H1 (cell line): ENCODE data around the gene RELA. TPM values are rescaled to one million over a fixed set of nuclear protein-coding genes. Genes with fewer than 3 reads are reported as not detected.

ENCODE experiments used
- EGR1 ChIP-seq: IDR thresholded peaks from 2 replicates; pipeline ENCODE4 v1.6.1; 2011; ENCODE audit warnings: low read depth, low read length, borderline replicate concordance
- NANOG ChIP-seq: IDR thresholded peaks from 2 replicates; pipeline ENCODE4 v1.6.1; 2011; ENCODE audit warnings: low read length, low read depth, mild to moderate bottlenecking, inconsistent platforms; ENCODE audit not compliant: insufficient read depth, poor library complexity, severe bottlenecking
- NRF1 ChIP-seq: IDR thresholded peaks from 2 replicates; pipeline ENCODE4 v1.6.1; 2011; ENCODE audit warnings: mild to moderate bottlenecking, low read depth, low read length, improper control_type of control experiment
- RAD21 ChIP-seq, 2 experiments: IDR thresholded peaks in 1 of 2; conservative IDR thresholded peaks in 1 of 2; 2 replicates each; pipeline ENCODE4 v1.6.1; 2011; ENCODE audit warnings: low read depth in 2 of 2, low read length in 2 of 2, improper control_type of control experiment in 1 of 2, inconsistent platforms in 1 of 2, mild to moderate bottlenecking in 1 of 2, moderate library complexity in 1 of 2
- RBBP5 ChIP-seq: IDR thresholded peaks from 2 replicates; pipeline ENCODE4 v1.7.1; 2012; ENCODE audit warnings: low read depth, mild to moderate bottlenecking, inconsistent platforms, low read length, moderate library complexity, borderline replicate concordance
- SIX5 ChIP-seq: IDR thresholded peaks from 2 replicates; pipeline ENCODE4 v1.6.1; 2011; ENCODE audit warnings: mild to moderate bottlenecking, low read depth, low read length
- SP1 ChIP-seq: IDR thresholded peaks from 2 replicates; pipeline ENCODE4 v1.6.1; 2011; ENCODE audit warnings: low read depth, low read length
- polyA plus RNA-seq, 7 experiments: library from polyadenylated mRNA; depleted of rRNA in 3 of 7; stranded (reverse) in 5 of 7; unstranded in 2 of 7; fragments of >200 nt in 5 of 7; fragments of 200-250 nt in 2 of 7; gene quantifications; 1 replicate in 5 of 7; 2 replicates in 1 of 7; 4 replicates in 1 of 7; pipeline versions ENCODE4 v1.2.1 to v1.2.3, GENCODE V29; 2011 to 2013; ENCODE audit warnings: missing spikeins in 2 of 7, mixed read lengths in 2 of 7
- total RNA-seq: library from RNA; stranded (reverse); fragmentation: NEBNext Ultra II Directional; extraction: Animal tissue kit (Norgen Biotek cat#: 25700); gene quantifications from 2 replicates; pipeline ENCODE4 v1.2.1, GENCODE V29; 2021
- TF ChIP-seq, protein P1 (sequence below): fragments of 300-600 bp; sonication (generic); IDR thresholded peaks from 2 replicates; pipeline ENCODE4 v1.7.1; 2012; ENCODE audit warnings: low read length, moderate library complexity, mild to moderate bottlenecking, inconsistent platforms; ENCODE audit not compliant: insufficient replicate concordance
- TF ChIP-seq, protein P2 (sequence below): IDR thresholded peaks from 2 replicates; pipeline ENCODE4 v1.6.1; 2011; ENCODE audit warnings: low read length, improper control_type of control experiment

RELA gene
- total and polyA plus RNA-seq, 2 of the 8 experiments (the other 6 are each of a cell fraction or from before 2014, with no cell fraction given) = 21.9 to 27.5 TPM

DNA sequence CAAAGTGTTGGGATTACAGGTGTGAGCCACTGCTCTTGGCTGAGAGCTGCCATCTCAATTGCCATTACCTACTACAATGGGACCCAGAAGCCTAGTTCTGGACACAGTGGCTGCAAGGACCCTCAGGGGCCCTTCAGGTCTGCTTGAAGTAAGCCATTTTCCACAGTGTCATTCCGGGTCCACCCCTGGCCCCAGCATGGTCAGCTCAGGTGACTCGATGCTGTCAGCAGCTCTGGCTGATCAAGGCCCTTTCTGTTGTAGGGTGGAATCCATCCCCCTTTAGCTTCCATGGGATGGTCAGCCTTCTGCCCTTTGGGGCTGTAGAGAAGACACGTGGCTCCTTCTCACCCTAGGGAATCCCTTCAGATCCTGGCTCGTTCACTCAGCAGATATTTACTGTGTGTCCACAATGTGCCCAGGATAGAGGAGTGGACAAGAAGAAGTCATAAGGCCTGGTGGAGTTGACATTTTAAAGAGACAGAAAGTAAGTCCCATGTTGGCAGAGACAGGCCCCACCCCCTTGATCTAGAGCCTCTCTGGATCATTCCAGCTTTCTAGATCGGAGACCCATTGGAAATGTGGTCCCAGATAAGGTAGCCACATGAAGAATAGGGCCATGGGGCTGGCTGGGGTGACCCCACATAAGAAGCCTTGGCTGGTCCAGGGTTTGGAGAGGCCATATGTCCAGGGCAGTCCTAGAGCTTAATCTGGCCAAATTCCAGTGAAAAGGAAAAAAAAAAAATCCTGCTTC is 34.3 kb upstream of the RELA start (continued):
- TF ChIP-seq, protein P1, sequence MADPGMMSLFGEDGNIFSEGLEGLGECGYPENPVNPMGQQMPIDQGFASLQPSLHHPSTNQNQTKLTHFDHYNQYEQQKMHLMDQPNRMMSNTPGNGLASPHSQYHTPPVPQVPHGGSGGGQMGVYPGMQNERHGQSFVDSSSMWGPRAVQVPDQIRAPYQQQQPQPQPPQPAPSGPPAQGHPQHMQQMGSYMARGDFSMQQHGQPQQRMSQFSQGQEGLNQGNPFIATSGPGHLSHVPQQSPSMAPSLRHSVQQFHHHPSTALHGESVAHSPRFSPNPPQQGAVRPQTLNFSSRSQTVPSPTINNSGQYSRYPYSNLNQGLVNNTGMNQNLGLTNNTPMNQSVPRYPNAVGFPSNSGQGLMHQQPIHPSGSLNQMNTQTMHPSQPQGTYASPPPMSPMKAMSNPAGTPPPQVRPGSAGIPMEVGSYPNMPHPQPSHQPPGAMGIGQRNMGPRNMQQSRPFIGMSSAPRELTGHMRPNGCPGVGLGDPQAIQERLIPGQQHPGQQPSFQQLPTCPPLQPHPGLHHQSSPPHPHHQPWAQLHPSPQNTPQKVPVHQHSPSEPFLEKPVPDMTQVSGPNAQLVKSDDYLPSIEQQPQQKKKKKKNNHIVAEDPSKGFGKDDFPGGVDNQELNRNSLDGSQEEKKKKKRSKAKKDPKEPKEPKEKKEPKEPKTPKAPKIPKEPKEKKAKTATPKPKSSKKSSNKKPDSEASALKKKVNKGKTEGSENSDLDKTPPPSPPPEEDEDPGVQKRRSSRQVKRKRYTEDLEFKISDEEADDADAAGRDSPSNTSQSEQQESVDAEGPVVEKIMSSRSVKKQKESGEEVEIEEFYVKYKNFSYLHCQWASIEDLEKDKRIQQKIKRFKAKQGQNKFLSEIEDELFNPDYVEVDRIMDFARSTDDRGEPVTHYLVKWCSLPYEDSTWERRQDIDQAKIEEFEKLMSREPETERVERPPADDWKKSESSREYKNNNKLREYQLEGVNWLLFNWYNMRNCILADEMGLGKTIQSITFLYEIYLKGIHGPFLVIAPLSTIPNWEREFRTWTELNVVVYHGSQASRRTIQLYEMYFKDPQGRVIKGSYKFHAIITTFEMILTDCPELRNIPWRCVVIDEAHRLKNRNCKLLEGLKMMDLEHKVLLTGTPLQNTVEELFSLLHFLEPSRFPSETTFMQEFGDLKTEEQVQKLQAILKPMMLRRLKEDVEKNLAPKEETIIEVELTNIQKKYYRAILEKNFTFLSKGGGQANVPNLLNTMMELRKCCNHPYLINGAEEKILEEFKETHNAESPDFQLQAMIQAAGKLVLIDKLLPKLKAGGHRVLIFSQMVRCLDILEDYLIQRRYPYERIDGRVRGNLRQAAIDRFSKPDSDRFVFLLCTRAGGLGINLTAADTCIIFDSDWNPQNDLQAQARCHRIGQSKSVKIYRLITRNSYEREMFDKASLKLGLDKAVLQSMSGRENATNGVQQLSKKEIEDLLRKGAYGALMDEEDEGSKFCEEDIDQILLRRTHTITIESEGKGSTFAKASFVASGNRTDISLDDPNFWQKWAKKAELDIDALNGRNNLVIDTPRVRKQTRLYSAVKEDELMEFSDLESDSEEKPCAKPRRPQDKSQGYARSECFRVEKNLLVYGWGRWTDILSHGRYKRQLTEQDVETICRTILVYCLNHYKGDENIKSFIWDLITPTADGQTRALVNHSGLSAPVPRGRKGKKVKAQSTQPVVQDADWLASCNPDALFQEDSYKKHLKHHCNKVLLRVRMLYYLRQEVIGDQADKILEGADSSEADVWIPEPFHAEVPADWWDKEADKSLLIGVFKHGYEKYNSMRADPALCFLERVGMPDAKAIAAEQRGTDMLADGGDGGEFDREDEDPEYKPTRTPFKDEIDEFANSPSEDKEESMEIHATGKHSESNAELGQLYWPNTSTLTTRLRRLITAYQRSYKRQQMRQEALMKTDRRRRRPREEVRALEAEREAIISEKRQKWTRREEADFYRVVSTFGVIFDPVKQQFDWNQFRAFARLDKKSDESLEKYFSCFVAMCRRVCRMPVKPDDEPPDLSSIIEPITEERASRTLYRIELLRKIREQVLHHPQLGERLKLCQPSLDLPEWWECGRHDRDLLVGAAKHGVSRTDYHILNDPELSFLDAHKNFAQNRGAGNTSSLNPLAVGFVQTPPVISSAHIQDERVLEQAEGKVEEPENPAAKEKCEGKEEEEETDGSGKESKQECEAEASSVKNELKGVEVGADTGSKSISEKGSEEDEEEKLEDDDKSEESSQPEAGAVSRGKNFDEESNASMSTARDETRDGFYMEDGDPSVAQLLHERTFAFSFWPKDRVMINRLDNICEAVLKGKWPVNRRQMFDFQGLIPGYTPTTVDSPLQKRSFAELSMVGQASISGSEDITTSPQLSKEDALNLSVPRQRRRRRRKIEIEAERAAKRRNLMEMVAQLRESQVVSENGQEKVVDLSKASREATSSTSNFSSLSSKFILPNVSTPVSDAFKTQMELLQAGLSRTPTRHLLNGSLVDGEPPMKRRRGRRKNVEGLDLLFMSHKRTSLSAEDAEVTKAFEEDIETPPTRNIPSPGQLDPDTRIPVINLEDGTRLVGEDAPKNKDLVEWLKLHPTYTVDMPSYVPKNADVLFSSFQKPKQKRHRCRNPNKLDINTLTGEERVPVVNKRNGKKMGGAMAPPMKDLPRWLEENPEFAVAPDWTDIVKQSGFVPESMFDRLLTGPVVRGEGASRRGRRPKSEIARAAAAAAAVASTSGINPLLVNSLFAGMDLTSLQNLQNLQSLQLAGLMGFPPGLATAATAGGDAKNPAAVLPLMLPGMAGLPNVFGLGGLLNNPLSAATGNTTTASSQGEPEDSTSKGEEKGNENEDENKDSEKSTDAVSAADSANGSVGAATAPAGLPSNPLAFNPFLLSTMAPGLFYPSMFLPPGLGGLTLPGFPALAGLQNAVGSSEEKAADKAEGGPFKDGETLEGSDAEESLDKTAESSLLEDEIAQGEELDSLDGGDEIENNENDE = no peak
- TF ChIP-seq SIX5 = no peak
- no peak for TF ChIP-seq RAD21 (IDR thresholded peaks at IDR 0.05 in 1 of 2, conservative IDR thresholded peaks at IDR 0.05 in 1 of 2; ENCODE audit: low read depth in 2 of 2, low read length in 2 of 2)
- no peak for TF ChIP-seq RBBP5
- TF ChIP-seq, protein P2, sequence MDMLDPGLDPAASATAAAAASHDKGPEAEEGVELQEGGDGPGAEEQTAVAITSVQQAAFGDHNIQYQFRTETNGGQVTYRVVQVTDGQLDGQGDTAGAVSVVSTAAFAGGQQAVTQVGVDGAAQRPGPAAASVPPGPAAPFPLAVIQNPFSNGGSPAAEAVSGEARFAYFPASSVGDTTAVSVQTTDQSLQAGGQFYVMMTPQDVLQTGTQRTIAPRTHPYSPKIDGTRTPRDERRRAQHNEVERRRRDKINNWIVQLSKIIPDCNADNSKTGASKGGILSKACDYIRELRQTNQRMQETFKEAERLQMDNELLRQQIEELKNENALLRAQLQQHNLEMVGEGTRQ = no peak
- TF ChIP-seq EGR1 = no peak
- TF ChIP-seq NRF1 = no peak
- TF ChIP-seq NANOG = no peak
- no peak for TF ChIP-seq SP1
